GM19455 (cell line): ENCODE results near the gene MEI1.
A peak's percentile ranks its signal among the peaks of the same experiment; 100 is the strongest.
"Not testable (repeated sequence)": the region's sequence is repeated elsewhere in the genome, so short reads cannot be mapped to it uniquely, and the experiment has no call there.

Experiments used
- ATAC-seq: cut with Tn5 transposase; IDR thresholded peaks from one replicate; pipeline ENCODE4 v1.9.1; 2021; ENCODE audit not compliant: unreplicated experiment

The MEI1 gene

GRCh38 chr22:41682033-41682807 is 17.1 kb upstream of the MEI1 start:
- peak; percentile 74 for ATAC-seq

GRCh38 chr22:41683052-41683451 is 16.3 kb upstream of the MEI1 start:
- no peak for ATAC-seq

- no peak for ATAC-seq
Measured at GRCh38 chr22:41683616-41684015, 15.7 kb upstream of the MEI1 start.

- no peak for ATAC-seq
Measured at GRCh38 chr22:41684194-41684593, 15.1 kb upstream of the MEI1 start.

GRCh38 chr22:41686890-41687289 is 12.4 kb upstream of the MEI1 start:
- not testable (repeated sequence) for ATAC-seq

GRCh38 chr22:41687901-41688364 is 11.4 kb upstream of the MEI1 start:
- ATAC-seq: no peak

- peak; percentile 82 for ATAC-seq
Measured at GRCh38 chr22:41688365-41689211, 10.7 kb upstream of the MEI1 start, which contains the start of gene SNU13. SNU13 (minus strand) TSS chr22:41688867; CDS start chr22:41688796, 71 bp downstream.

GRCh38 chr22:41690476-41690875 is 8.8 kb upstream of the MEI1 start:
- no peak for ATAC-seq

- no peak for ATAC-seq
Measured at GRCh38 chr22:41695211-41695610, 4.1 kb upstream of the MEI1 start.

- no peak for ATAC-seq
Measured at GRCh38 chr22:41696703-41697102, 2.6 kb upstream of the MEI1 start.

GRCh38 chr22:41697126-41697775 is 2.1 kb upstream of the MEI1 start:
- no peak for ATAC-seq

- no peak for ATAC-seq
Measured at GRCh38 chr22:41700108-41700364, 733 bp downstream of the MEI1 start.

GRCh38 chr22:41702763-41703162 is 3.5 kb downstream of the MEI1 start:
- no peak for ATAC-seq

GRCh38 chr22:41709341-41709740 is 10.0 kb downstream of the MEI1 start:
- no peak for ATAC-seq

GRCh38 chr22:41713004-41713403 is 13.7 kb downstream of the MEI1 start:
- ATAC-seq: no peak

- no peak for ATAC-seq
Measured at GRCh38 chr22:41722496-41722895, 23.2 kb downstream of the MEI1 start.

- no peak for ATAC-seq
Measured at GRCh38 chr22:41725510-41726110, 26.3 kb downstream of the MEI1 start.

GRCh38 chr22:41731609-41732008 is 32.3 kb downstream of the MEI1 start:
- no peak for ATAC-seq

GRCh38 chr22:41732096-41732772 is 32.9 kb downstream of the MEI1 start:
- ATAC-seq: no peak

- ATAC-seq: not testable (repeated sequence)
Measured at GRCh38 chr22:41733241-41733640, 33.9 kb downstream of the MEI1 start.

- ATAC-seq: no peak
Measured at GRCh38 chr22:41739576-41739975, 40.3 kb downstream of the MEI1 start.
